Activated T-helper 1 cell treated with anti-CD3 and anti-CD28 coated beads, Interleukin-12 subunit alpha, Interleukin-12 subunit beta, Interleukin-2, Interleukin-4 antibody, amounts not matched to agents 30 ng/mL and 10 ng/mL and 1 ng/mL, durations not matched to agents 14 hours and 24 hours and 36 hours (primary cell): ENCODE data around the gene DSG3. TPM values are rescaled to one million over a fixed set of nuclear protein-coding genes. Genes with fewer than 3 reads are reported as not detected.

Experiments
- DNase-seq: peaks from one replicate; pipeline ENCODE4 v3.0.0; 2021; ENCODE audit warnings: low spot score
- H3K27ac Mint-ChIP-seq: one replicate; pipeline ENCODE4 v1.8.0; 2021; ENCODE audit warnings: mild to moderate bottlenecking, mixed read lengths
- H3K27me3 Mint-ChIP-seq: one replicate; pipeline ENCODE4 v1.8.0; 2022; ENCODE audit warnings: mild to moderate bottlenecking, moderate library complexity, mixed read lengths; ENCODE audit not compliant: insufficient read depth
- H3K36me3 Mint-ChIP-seq: one replicate; pipeline ENCODE4 v1.8.0; 2021; ENCODE audit warnings: low read depth, mixed read lengths
- H3K4me1 Mint-ChIP-seq: one replicate; pipeline ENCODE4 v1.8.0; 2021; ENCODE audit warnings: low read depth, mixed read lengths
- H3K4me3 Mint-ChIP-seq: one replicate; pipeline ENCODE4 v1.8.0; 2021; ENCODE audit warnings: mild to moderate bottlenecking, moderate library complexity, mixed read lengths
- H3K9me3 Mint-ChIP-seq: one replicate; pipeline ENCODE4 v1.8.0; 2021; ENCODE audit warnings: mixed read lengths
- intact Hi-C: fragments of 100-400 bp; cut with micrococcal nuclease; formaldehyde crosslinking; loops from one replicate; pipeline ENCODE4 v1.15.1; 2024
- total RNA-seq: library from RNA; stranded (reverse); gene quantifications from 2 replicates; pipeline ENCODE4 v1.2.3, GENCODE V29; 2022

Gene DSG3
- total RNA-seq, 1 donor from 2014 or later: not detected

DNA sequence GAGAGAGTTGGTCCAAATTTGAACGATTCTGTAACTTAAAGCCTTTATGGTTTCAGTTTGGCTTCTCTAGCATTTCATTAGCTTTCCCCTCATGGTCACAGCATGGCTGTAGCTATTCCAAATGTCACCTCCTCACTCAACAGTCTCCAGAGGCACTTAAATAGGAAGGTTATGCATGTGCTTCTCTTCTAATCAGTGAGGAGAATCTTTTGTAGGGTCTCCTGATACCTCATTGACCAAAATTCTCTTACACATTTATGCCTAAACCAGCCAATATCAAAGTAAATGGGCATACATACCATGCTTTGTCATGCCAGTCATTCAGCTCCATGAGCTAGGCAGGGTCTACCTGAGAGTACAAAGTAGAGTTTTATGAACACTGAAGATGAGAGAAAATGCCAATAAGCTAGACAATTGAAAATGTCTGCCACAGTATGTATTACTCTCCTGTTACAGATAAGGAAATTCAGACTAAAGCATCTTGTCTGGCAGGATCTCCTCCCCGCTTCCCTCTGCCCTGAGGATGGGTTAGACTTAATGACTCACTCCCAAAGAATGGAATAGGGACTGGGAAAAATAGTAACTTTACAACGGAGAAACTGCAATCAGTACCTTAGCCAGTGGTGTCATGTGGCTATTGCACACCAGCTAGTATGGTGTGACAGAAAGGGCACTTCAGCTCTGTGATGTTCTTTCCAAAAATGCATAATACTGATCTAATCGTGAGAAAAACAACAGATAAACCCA is 65.8 kb downstream of the DSG3 start:
- Mint-ChIP-seq H3K27ac (no peak overlapping the region), H3K36me3 (no peaks in the 10 kb centered on the region)
- intact Hi-C loops: no loop called here

DNA sequence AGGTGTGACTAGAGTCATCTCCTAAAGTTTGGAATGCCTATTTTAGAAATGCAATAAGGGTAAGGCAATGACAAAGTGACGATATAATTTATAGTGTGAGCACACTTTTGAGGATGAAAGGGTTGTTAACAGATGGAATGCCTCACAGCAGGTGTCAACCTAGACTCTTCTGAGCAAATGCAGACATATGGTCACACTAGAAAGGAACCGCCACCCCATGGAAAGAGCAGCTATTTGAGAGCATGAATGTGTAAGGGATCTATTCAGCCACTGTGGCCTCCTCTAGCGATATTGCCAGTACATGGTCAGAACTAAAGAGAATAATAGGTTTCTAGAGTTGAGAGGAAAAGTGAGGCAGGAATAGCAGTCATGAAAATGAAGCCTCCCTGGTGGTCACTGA is 68.9 kb downstream of the DSG3 start:
- no peak overlapping the region for H3K4me3 Mint-ChIP-seq
- H3K27me3 Mint-ChIP-seq: peaks cover 2% of the 10 kb centered on the region
- no peaks in the 10 kb centered on the region for H3K9me3 Mint-ChIP-seq
- H3K36me3 Mint-ChIP-seq: no peaks in the 10 kb centered on the region
- intact Hi-C loops: no loop called here
- H3K4me1 Mint-ChIP-seq: no peaks in the 10 kb centered on the region
- no peak for DNase-seq
- no peak overlapping the region for H3K27ac Mint-ChIP-seq

More for the DNA sequence above, 65.8 kb downstream of the DSG3 start:
- DNase-seq: no peak
- no peaks in the 10 kb centered on the region for H3K9me3 Mint-ChIP-seq
- H3K4me3 Mint-ChIP-seq: no peak overlapping the region
- H3K4me1 Mint-ChIP-seq: no peaks in the 10 kb centered on the region
- H3K27me3 Mint-ChIP-seq: peaks cover 2% of the 10 kb centered on the region

DNA sequence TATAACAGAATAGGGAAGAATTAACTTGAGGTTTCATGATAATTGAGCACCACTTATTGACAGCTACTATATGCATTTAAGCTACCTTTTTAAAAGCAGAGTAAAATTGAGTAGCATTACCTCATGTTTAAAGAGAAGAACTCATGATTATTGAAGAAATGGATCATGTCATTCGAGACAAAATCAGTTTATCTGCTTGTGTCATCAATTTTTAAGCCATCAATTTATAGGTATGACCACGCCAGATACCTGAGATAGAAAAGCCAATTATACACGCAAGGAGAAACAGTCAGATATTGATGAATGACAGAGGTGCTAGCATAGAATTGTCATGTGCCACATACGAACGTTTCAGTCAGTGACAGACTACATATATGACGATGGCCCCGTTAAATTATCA is 78.8 kb downstream of the DSG3 start:
- H3K27me3 Mint-ChIP-seq: peaks cover 2% of the 10 kb centered on the region
- DNase-seq: no peak
- H3K4me1 Mint-ChIP-seq: no peaks in the 10 kb centered on the region
- no peaks in the 10 kb centered on the region for H3K9me3 Mint-ChIP-seq
- no peak overlapping the region for H3K27ac Mint-ChIP-seq
- no peak overlapping the region for H3K4me3 Mint-ChIP-seq
- intact Hi-C loops: no loop called here
- no peaks in the 10 kb centered on the region for H3K36me3 Mint-ChIP-seq

Other genes with a start within 250 kb of the DSG3 start
- gene DSG1, start 129.6 kb upstream of the DSG3 start, total RNA-seq: not detected in 2 replicates
- not detected in 2 replicates for gene DSG4, start 71.0 kb upstream of the DSG3 start, total RNA-seq
- gene DSG2, start 50.4 kb downstream of the DSG3 start, total RNA-seq: 0.18 and 0.42 TPM in 2 replicates
- gene TTR, start 144.1 kb downstream of the DSG3 start, total RNA-seq: not detected in 2 replicates
- 1.8 and 3.0 TPM in 2 replicates for gene B4GALT6, start 236.8 kb downstream of the DSG3 start, total RNA-seq